Measurements from ENCODE around the gene ARHGEF9.

DNA sequence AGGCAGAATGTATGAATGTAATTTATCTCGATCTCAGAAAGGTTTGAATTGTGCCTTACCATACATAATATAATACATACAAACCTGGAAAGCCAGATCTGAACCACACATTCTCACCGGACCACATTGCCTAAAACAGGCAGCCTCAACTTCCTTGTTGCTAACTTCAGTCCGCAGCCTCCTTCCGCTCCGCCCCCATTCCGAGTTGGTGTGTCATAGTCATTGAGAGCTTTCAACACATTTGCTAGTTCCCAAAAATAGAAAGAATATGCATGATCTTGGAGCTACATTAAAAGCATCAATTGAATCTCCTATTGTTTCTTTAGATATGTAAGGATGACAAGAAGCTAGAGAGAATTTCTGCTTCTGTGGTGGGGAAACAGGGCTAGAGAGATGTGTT is 127.2 kb downstream of the ARHGEF9 start:
- TF ChIP-seq, protein P1, sequence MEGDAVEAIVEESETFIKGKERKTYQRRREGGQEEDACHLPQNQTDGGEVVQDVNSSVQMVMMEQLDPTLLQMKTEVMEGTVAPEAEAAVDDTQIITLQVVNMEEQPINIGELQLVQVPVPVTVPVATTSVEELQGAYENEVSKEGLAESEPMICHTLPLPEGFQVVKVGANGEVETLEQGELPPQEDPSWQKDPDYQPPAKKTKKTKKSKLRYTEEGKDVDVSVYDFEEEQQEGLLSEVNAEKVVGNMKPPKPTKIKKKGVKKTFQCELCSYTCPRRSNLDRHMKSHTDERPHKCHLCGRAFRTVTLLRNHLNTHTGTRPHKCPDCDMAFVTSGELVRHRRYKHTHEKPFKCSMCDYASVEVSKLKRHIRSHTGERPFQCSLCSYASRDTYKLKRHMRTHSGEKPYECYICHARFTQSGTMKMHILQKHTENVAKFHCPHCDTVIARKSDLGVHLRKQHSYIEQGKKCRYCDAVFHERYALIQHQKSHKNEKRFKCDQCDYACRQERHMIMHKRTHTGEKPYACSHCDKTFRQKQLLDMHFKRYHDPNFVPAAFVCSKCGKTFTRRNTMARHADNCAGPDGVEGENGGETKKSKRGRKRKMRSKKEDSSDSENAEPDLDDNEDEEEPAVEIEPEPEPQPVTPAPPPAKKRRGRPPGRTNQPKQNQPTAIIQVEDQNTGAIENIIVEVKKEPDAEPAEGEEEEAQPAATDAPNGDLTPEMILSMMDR (IDR thresholded peaks at IDR 0.05; ENCODE audit: low read length), result no peak
- TF ChIP-seq EZH2 (IDR thresholded peaks at IDR 0.05; ENCODE audit: borderline replicate concordance, low read length), result no peak
